HepG2 (cell line): ENCODE data around the gene PSMD1. TPM values are rescaled to one million over a fixed set of nuclear protein-coding genes. Genes with fewer than 3 reads are reported as not detected.
A peak's percentile ranks its signal among the peaks of the same experiment; 100 is the strongest.

Experiments
- HDAC6 ChIP-seq: fragments of 200-600 bp; sonication (generic); IDR thresholded peaks from 2 replicates; pipeline ENCODE4 v1.7.0; 2017; ENCODE audit warnings: mild to moderate bottlenecking, antibody characterized with exemption, low read length, low read depth
- MBNL3 ChIP-seq: fragments of 250-450 bp; sonication (Bioruptor Pico); conservative IDR thresholded peaks from 2 replicates; pipeline ENCODE4 v1.8.0; 2022; ENCODE audit warnings: mild to moderate bottlenecking, inconsistent platforms
- MYC ChIP-seq: sonication (generic); formaldehyde crosslinking; IDR thresholded peaks from 2 replicates; pipeline ENCODE4 v1.9.0; 2021; ENCODE audit warnings: missing genetic modification reagents, borderline replicate concordance
- NFYC ChIP-seq: IDR thresholded peaks from 2 replicates; pipeline ENCODE4 v1.6.1; 2016; ENCODE audit warnings: missing genetic modification reagents, missing compliant biosample characterization
- POLR2AphosphoS5 ChIP-seq: IDR thresholded peaks from 2 replicates; pipeline ENCODE4 v1.6.1; 2012; ENCODE audit warnings: low read depth, low read length
- ZFY ChIP-seq: sonication (generic); formaldehyde crosslinking; IDR thresholded peaks from 2 replicates; pipeline ENCODE4 v1.4.0; 2020; ENCODE audit warnings: missing genetic modification reagents
- ZNF12 ChIP-seq: sonication (generic); formaldehyde crosslinking; IDR thresholded peaks from 2 replicates; pipeline ENCODE4 v1.5.0; 2020; ENCODE audit warnings: missing genetic modification reagents
- ZNF362 ChIP-seq: sonication (generic); formaldehyde crosslinking; IDR thresholded peaks from 2 replicates; pipeline ENCODE4 v1.4.0; 2020; ENCODE audit warnings: missing genetic modification reagents, mild to moderate bottlenecking, borderline replicate concordance
- ZNF496 ChIP-seq: sonication (generic); formaldehyde crosslinking; IDR thresholded peaks from 2 replicates; pipeline ENCODE4 v1.8.1; 2023; ENCODE audit warnings: mild to moderate bottlenecking, moderate library complexity, missing genetic modification reagents; ENCODE audit not compliant: insufficient replicate concordance
- ZNF549 ChIP-seq: sonication (generic); formaldehyde crosslinking; IDR thresholded peaks from 2 replicates; pipeline ENCODE4 v1.5.0; 2020; ENCODE audit warnings: missing genetic modification reagents
- ZNF558 ChIP-seq: sonication (generic); formaldehyde crosslinking; IDR thresholded peaks from 2 replicates; pipeline ENCODE4 v1.9.0; 2022; ENCODE audit warnings: mild to moderate bottlenecking, missing genetic modification reagents, borderline replicate concordance
- ZNF816 ChIP-seq: sonication (generic); formaldehyde crosslinking; IDR thresholded peaks from 2 replicates; pipeline ENCODE4 v1.8.0; 2022; ENCODE audit warnings: missing genetic modification reagents, mild to moderate bottlenecking, borderline replicate concordance
- polyA plus RNA-seq, 8 experiments: library from polyadenylated mRNA; depleted of rRNA in 3 of 8; stranded (reverse) in 7 of 8; unstranded in 1 of 8; fragments of >200 nt; fragmentation: Illumina TruSeq in 4 of 8; extraction: Trizol in 4 of 8; gene quantifications; 2 replicates each; pipeline versions ENCODE4 v1.2.1 to v1.2.3, GENCODE V29; 2011 to 2016; ENCODE audit warnings: low read depth in 4 of 8, missing spikeins in 1 of 8, mixed read lengths in 1 of 8; ENCODE audit not compliant: insufficient read depth in 1 of 8
- total RNA-seq, 5 experiments: library from RNA; depleted of rRNA; stranded (reverse); fragments of >200 nt; fragmentation: Illumina TruSeq; extraction: Trizol; gene quantifications; 2 replicates each; pipeline ENCODE4 v1.2.3, GENCODE V29; 2016; ENCODE audit warnings: low read depth in 1 of 5
- TF ChIP-seq, protein P1 (sequence below): sonication (generic); formaldehyde crosslinking; IDR thresholded peaks from 2 replicates; pipeline ENCODE4 v1.5.0; 2020; ENCODE audit warnings: mild to moderate bottlenecking, missing genetic modification reagents, borderline replicate concordance
- TF ChIP-seq, protein P2 (sequence below): sonication (generic); formaldehyde crosslinking; IDR thresholded peaks from 2 replicates; pipeline ENCODE4 v1.4.0; 2020; ENCODE audit warnings: missing genetic modification reagents, mild to moderate bottlenecking, borderline replicate concordance
- TF ChIP-seq, protein P3 (sequence below): sonication (generic); formaldehyde crosslinking; IDR thresholded peaks from 2 replicates; pipeline ENCODE4 v1.4.0; 2020; ENCODE audit warnings: missing genetic modification reagents

Gene PSMD1
- total and polyA plus RNA-seq, 2 of the 13 experiments (the other 11 are each of a cell fraction or from before 2014, with no cell fraction given), result 136 to 191 TPM

- TF ChIP-seq HDAC6 (peak; percentile 96; the same call in 1 of the 2 replicates), ZNF816 (0 out of 2 replicates have a peak, but pooled peaks have one; percentile 67), MBNL3 (CRISPR knock-in tag) (no peak), ZNF362 (CRISPR knock-in tag) (peak; percentile 71; the same call in 1 of the 2 replicates), ZNF558 (peak; percentile 26; the same call in 1 of the 2 replicates), ZNF496 (CRISPR knock-in tag) (no peak), ZFY (peak; percentile 96), ZNF549 (CRISPR knock-in tag) (no peak), ZNF12 (peak; percentile 20; the same call in 1 of the 2 replicates), POLR2AphosphoS5 (peak; percentile 65), MYC (CRISPR knock-in tag) (peak; percentile 39; the same call in 1 of the 2 replicates), NFYC (CRISPR knock-in tag) (no peak)
- TF ChIP-seq, protein P1, sequence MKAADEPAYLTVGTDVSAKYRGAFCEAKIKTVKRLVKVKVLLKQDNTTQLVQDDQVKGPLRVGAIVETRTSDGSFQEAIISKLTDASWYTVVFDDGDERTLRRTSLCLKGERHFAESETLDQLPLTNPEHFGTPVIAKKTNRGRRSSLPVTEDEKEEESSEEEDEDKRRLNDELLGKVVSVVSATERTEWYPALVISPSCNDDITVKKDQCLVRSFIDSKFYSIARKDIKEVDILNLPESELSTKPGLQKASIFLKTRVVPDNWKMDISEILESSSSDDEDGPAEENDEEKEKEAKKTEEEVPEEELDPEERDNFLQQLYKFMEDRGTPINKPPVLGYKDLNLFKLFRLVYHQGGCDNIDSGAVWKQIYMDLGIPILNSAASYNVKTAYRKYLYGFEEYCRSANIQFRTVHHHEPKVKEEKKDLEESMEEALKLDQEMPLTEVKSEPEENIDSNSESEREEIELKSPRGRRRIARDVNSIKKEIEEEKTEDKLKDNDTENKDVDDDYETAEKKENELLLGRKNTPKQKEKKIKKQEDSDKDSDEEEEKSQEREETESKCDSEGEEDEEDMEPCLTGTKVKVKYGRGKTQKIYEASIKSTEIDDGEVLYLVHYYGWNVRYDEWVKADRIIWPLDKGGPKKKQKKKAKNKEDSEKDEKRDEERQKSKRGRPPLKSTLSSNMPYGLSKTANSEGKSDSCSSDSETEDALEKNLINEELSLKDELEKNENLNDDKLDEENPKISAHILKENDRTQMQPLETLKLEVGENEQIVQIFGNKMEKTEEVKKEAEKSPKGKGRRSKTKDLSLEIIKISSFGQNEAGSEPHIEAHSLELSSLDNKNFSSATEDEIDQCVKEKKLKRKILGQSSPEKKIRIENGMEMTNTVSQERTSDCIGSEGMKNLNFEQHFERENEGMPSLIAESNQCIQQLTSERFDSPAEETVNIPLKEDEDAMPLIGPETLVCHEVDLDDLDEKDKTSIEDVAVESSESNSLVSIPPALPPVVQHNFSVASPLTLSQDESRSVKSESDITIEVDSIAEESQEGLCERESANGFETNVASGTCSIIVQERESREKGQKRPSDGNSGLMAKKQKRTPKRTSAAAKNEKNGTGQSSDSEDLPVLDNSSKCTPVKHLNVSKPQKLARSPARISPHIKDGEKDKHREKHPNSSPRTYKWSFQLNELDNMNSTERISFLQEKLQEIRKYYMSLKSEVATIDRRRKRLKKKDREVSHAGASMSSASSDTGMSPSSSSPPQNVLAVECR (CRISPR knock-in tag), result peak; percentile 88
- TF ChIP-seq, protein P2, sequence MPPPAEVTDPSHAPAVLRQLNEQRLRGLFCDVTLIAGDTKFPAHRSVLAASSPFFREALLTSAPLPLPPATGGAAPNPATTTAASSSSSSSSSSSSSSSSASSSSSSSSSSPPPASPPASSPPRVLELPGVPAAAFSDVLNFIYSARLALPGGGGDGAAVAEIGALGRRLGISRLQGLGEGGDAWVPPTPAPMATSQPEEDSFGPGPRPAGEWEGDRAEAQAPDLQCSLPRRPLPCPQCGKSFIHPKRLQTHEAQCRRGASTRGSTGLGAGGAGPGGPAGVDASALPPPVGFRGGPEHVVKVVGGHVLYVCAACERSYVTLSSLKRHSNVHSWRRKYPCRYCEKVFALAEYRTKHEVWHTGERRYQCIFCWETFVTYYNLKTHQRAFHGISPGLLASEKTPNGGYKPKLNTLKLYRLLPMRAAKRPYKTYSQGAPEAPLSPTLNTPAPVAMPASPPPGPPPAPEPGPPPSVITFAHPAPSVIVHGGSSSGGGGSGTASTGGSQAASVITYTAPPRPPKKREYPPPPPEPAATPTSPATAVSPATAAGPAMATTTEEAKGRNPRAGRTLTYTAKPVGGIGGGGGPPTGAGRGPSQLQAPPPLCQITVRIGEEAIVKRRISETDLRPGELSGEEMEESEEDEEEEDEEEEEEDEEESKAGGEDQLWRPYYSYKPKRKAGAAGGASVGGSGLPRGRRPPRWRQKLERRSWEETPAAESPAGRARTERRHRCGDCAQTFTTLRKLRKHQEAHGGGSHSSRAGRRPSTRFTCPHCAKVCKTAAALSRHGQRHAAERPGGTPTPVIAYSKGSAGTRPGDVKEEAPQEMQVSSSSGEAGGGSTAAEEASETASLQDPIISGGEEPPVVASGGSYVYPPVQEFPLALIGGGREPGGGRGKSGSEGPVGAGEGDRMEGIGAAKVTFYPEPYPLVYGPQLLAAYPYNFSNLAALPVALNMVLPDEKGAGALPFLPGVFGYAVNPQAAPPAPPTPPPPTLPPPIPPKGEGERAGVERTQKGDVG (CRISPR knock-in tag), result no peak
- TF ChIP-seq, protein P3, sequence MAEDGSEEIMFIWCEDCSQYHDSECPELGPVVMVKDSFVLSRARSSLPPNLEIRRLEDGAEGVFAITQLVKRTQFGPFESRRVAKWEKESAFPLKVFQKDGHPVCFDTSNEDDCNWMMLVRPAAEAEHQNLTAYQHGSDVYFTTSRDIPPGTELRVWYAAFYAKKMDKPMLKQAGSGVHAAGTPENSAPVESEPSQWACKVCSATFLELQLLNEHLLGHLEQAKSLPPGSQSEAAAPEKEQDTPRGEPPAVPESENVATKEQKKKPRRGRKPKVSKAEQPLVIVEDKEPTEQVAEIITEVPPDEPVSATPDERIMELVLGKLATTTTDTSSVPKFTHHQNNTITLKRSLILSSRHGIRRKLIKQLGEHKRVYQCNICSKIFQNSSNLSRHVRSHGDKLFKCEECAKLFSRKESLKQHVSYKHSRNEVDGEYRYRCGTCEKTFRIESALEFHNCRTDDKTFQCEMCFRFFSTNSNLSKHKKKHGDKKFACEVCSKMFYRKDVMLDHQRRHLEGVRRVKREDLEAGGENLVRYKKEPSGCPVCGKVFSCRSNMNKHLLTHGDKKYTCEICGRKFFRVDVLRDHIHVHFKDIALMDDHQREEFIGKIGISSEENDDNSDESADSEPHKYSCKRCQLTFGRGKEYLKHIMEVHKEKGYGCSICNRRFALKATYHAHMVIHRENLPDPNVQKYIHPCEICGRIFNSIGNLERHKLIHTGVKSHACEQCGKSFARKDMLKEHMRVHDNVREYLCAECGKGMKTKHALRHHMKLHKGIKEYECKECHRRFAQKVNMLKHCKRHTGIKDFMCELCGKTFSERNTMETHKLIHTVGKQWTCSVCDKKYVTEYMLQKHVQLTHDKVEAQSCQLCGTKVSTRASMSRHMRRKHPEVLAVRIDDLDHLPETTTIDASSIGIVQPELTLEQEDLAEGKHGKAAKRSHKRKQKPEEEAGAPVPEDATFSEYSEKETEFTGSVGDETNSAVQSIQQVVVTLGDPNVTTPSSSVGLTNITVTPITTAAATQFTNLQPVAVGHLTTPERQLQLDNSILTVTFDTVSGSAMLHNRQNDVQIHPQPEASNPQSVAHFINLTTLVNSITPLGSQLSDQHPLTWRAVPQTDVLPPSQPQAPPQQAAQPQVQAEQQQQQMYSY (CRISPR knock-in tag), result no peak; the same call in 1 of the 2 replicates
Observed at GRCh38 chr2:231056453-231057416, at the start of gene PSMD1 (continued).
